PC-9 (cell line): Measurements from ENCODE around the gene NATD1. TPM values are rescaled to one million over a fixed set of nuclear protein-coding genes. Genes with fewer than 3 reads are reported as not detected.

Experiments
- BruUV-seq: library from RNA; stranded (reverse); fragments of 400-500 nt; replicated peaks from 2 replicates; lab custom pipeline; 2021; lab: Mats Ljungman, UMichigan
- CTCF ChIA-PET: fragments of 300-600 bp; sonication (Branson Sonifier 250); formaldehyde crosslinking; loops from one replicate; lab custom pipeline; 2022; ENCODE audit warnings: antibody characterized with exemption; lab: Charles Lee
- POLR2A ChIA-PET: fragments of 300-600 bp; sonication (Branson Sonifier 250); formaldehyde crosslinking; loops from one replicate; lab custom pipeline; 2022; ENCODE audit warnings: antibody characterized with exemption; ENCODE audit not compliant: unreplicated experiment; lab: Charles Lee
- DNase-seq, 2 experiments: peaks; one replicate each; pipeline versions ENCODE4 v3.0.0 to v3.0.0-alpha.2; 2015 to 2022; ENCODE audit warnings: mixed read lengths in 1 of 2
- H2AFZ ChIP-seq: fragments of 200-600 bp; sonication (generic); 2 replicates; pipeline ENCODE4 v1.8.1; 2017; ENCODE audit warnings: antibody characterized with exemption
- H3F3A ChIP-seq: fragments of 200-600 bp; sonication (generic); 2 replicates; pipeline ENCODE4 v1.8.1; 2017; ENCODE audit warnings: antibody characterized with exemption, mild to moderate bottlenecking, low read depth; ENCODE audit not compliant: insufficient read depth
- H3K27ac ChIP-seq: fragments of 200-600 bp; sonication (generic); 2 replicates; pipeline ENCODE4 v1.6.1; 2016; ENCODE audit warnings: mixed run types
- H3K27me3 ChIP-seq: fragments of 200-600 bp; sonication (generic); 2 replicates; pipeline ENCODE4 v1.6.1; 2016; ENCODE audit warnings: low read depth, mixed run types; ENCODE audit not compliant: insufficient read depth
- H3K36me3 ChIP-seq: fragments of 200-600 bp; sonication (generic); 2 replicates; pipeline ENCODE4 v1.6.1; 2016; ENCODE audit warnings: low read depth, mixed run types
- H3K4me1 ChIP-seq: fragments of 200-600 bp; sonication (generic); replicated peaks from 2 replicates; pipeline ENCODE4 v1.6.1; 2016; ENCODE audit warnings: mixed run types; ENCODE audit not compliant: insufficient read depth
- H3K4me2 ChIP-seq: fragments of 200-600 bp; sonication (generic); 2 replicates; pipeline ENCODE4 v1.6.1; 2017; ENCODE audit warnings: mixed run types
- H3K4me3 ChIP-seq: fragments of 200-600 bp; sonication (generic); 2 replicates; pipeline ENCODE4 v1.6.1; 2016; ENCODE audit warnings: mixed run types
- H3K79me2 ChIP-seq: fragments of 200-600 bp; sonication (generic); 2 replicates; pipeline ENCODE4 v1.6.1; 2017; ENCODE audit warnings: low read depth, mixed run types
- H3K9me2 ChIP-seq: fragments of 200-600 bp; sonication (generic); 2 replicates; pipeline ENCODE4 v1.8.1; 2017; ENCODE audit warnings: mild to moderate bottlenecking; ENCODE audit not compliant: insufficient read depth
- H3K9me3 ChIP-seq: fragments of 200-600 bp; sonication (generic); 2 replicates; pipeline ENCODE4 v1.8.1; 2016; ENCODE audit warnings: low read depth; ENCODE audit not compliant: insufficient read depth
- H4K20me1 ChIP-seq: fragments of 200-600 bp; sonication (generic); 2 replicates; pipeline ENCODE4 v1.8.1; 2017; ENCODE audit not compliant: insufficient read depth
- EZH2 ChIP-seq: fragments of 200-600 bp; sonication (generic); IDR thresholded peaks from 2 replicates; pipeline ENCODE4 v1.8.0; 2017; ENCODE audit warnings: antibody characterized with exemption, low read depth
- intact Hi-C: fragments of 100-400 bp; cut with micrococcal nuclease; formaldehyde crosslinking; loops from one replicate; pipeline ENCODE4 v1.10.0; 2022; ENCODE audit not compliant: unreplicated experiment
- total RNA-seq: library from RNA; stranded (reverse); gene quantifications from 2 replicates; pipeline ENCODE4 v1.2.3, GENCODE V29; 2021
- TF ChIP-seq, protein P1 (sequence below): fragments of 200-600 bp; sonication (generic); conservative IDR thresholded peaks from 2 replicates; pipeline ENCODE4 v1.6.1; 2017; ENCODE audit warnings: mixed run types, antibody characterized with exemption, mild to moderate bottlenecking, moderate library complexity

The NATD1 gene
- total RNA-seq, 1 experiment from 2014 or later, result 5.4 TPM

DNA sequence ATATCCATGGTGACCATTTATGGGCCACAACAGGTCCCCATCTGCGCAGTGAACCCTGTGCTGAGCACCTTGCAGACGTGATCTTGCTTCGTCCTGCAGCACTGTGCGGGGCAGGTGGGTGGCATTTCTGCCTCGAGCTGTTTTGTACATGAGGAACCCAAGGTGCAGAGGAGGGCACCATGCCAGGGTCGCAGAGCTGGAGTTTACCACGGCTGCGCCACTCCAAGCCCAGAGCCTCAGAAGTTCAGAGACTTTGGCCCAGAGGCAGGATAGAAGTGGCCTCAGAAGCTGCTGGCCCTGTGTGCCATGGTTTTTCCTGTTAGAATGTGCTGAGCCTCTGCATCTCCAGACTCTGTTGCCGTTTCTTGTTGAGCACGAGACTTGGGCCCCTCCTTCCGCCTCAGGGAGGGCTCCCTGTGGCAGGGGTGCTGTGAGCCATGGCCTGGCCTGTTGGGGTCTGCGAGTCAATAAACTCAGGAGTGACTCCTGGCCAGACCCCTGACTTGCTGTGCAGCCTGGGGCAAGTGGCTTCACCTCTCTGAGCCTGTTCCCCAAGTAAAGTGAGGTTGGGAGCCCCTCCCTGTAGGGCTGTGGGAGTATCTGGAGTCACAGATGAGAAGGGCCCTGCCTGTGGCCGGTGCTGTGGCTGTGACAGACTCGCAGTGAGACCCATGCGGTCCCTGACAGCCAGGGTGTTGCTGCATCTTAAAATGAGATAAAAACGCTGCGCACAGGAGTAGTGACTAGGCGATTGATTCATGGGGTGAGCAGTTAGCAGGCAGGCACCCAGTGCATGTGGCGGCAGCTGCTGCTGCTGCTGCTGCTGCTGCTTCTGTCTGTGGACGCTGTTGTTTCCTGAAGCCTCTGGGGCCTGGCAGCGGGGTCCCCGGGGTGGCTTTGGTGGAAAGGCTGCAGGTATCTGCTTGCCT is 43.2 kb upstream of the NATD1 start:
- intact Hi-C loops, result no loop called here
- Histone ChIP-seq H3K4me2 (no peak overlapping the region), H3K9me3 (no peaks in the 10 kb centered on the region), H3K27ac (no peak overlapping the region), H2AFZ (no peak overlapping the region), H3K27me3 (no peaks in the 10 kb centered on the region), H3K4me3 (no peak overlapping the region), H3K9me2 (no peaks in the 10 kb centered on the region), H3K4me1 (no peaks in the 10 kb centered on the region), H3K36me3 (no peaks in the 10 kb centered on the region), H3K79me2 (peaks cover 50% of the 10 kb centered on the region), H3F3A (0 out of 2 replicates have a peak, but pooled peaks cover 3% of the 10 kb centered on the region), H4K20me1 (peaks cover 77% of the 10 kb centered on the region)
- BruUV-seq, result no TSS peak
- ChIA-PET POLR2A (interaction anchor here (0.7 kb wide), 1 partner anchor 10 kb away, joined by 3 read pairs; no protein-coding TSS in a partner anchor), CTCF (interaction anchor here (0.7 kb wide), 1 partner anchor 16 kb away, joined by 4 read pairs; no protein-coding TSS in a partner anchor)
- DNase-seq, result no peak
- TF ChIP-seq, protein P1, sequence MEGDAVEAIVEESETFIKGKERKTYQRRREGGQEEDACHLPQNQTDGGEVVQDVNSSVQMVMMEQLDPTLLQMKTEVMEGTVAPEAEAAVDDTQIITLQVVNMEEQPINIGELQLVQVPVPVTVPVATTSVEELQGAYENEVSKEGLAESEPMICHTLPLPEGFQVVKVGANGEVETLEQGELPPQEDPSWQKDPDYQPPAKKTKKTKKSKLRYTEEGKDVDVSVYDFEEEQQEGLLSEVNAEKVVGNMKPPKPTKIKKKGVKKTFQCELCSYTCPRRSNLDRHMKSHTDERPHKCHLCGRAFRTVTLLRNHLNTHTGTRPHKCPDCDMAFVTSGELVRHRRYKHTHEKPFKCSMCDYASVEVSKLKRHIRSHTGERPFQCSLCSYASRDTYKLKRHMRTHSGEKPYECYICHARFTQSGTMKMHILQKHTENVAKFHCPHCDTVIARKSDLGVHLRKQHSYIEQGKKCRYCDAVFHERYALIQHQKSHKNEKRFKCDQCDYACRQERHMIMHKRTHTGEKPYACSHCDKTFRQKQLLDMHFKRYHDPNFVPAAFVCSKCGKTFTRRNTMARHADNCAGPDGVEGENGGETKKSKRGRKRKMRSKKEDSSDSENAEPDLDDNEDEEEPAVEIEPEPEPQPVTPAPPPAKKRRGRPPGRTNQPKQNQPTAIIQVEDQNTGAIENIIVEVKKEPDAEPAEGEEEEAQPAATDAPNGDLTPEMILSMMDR, result no peak
- TF ChIP-seq EZH2, result no peak

DNA sequence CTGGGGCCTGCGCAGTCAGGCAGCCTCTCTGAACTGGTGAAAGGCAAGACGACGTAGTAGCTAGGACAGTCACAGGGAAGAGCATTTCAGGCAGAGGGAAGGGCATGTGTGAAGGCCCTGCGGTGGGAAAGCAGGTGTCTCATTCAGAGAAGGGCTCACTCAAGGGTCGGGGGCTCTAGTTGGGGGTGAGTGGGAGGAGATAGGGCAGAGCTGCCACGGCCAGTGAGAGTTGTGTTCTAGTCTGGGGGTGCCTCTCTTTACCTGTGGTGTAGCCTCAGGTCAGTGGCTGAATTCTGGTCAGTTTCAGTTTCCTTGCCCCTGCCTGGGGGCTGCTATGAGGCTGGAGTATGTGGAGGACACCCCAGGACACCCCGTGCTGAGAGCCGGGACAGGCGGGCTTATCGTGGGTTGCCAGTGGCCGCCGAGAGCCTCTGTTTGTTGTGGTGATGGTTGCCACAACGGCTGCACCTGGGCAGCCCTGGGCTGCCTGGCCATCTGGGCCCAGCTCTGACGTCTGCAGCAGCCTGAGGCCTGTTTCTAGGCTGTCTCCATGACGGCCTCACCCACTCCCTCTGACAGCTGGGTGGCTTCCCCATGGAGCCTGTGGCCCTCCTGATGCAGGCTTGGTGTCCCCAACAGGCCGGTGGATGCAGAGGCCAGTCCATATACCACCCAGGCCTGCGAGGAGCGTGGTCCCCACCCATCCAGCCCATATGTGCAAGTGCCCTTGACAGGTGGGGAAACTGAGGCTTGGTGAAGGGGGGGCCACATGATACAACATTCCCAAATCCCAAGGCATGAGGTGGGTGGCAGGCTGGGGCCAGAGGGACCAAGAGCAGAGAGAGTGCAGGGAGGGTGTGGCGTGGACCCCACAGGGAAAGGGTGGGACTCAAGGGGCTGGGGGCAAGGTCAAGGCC is 42.1 kb upstream of the NATD1 start:
- no TSS peak for BruUV-seq
- peak in 1 of 2 experiments; percentile 57 for DNase-seq
- Histone ChIP-seq H3K9me3 (no peaks in the 10 kb centered on the region), H4K20me1 (peaks cover 73% of the 10 kb centered on the region), H2AFZ (no peak overlapping the region), H3K4me3 (no peak overlapping the region), H3F3A (0 out of 2 replicates have a peak, but pooled peaks cover 5% of the 10 kb centered on the region), H3K27ac (no peak overlapping the region), H3K4me2 (no peak overlapping the region), H3K36me3 (no peaks in the 10 kb centered on the region), H3K79me2 (peaks cover 60% of the 10 kb centered on the region), H3K4me1 (no peaks in the 10 kb centered on the region), H3K9me2 (no peaks in the 10 kb centered on the region), H3K27me3 (no peaks in the 10 kb centered on the region)
- POLR2A ChIA-PET, result interaction anchor here (0.7 kb wide), 1 partner anchor 9 kb away, joined by 3 read pairs; no protein-coding TSS in a partner anchor
- intact Hi-C loops, result no loop called here
- TF ChIP-seq, protein P1, result no peak
- no peak for TF ChIP-seq EZH2
- CTCF ChIA-PET, result interaction anchor here (0.7 kb wide), 1 partner anchor 15 kb away, joined by 4 read pairs; no protein-coding TSS in a partner anchor
